CD4-positive, alpha-beta T cell treated with Interleukin-4 for 1 hour (primary cell): Measurements from ENCODE around the gene MLC1.

Source experiments
- DNase-seq, 2 donors: peaks; one replicate each; pipeline ENCODE4 v3.0.0-alpha.2; 2020 to 2022

MLC1 gene

GRCh38 chr22:50034126-50035081 is 50.8 kb downstream of the MLC1 start:
- no peak for DNase-seq

- no peak for DNase-seq
Measured at GRCh38 chr22:50032941-50033601, 52.2 kb downstream of the MLC1 start.

- DNase-seq, result no peak
Measured at GRCh38 chr22:50032109-50032871, 52.9 kb downstream of the MLC1 start.

DNA sequence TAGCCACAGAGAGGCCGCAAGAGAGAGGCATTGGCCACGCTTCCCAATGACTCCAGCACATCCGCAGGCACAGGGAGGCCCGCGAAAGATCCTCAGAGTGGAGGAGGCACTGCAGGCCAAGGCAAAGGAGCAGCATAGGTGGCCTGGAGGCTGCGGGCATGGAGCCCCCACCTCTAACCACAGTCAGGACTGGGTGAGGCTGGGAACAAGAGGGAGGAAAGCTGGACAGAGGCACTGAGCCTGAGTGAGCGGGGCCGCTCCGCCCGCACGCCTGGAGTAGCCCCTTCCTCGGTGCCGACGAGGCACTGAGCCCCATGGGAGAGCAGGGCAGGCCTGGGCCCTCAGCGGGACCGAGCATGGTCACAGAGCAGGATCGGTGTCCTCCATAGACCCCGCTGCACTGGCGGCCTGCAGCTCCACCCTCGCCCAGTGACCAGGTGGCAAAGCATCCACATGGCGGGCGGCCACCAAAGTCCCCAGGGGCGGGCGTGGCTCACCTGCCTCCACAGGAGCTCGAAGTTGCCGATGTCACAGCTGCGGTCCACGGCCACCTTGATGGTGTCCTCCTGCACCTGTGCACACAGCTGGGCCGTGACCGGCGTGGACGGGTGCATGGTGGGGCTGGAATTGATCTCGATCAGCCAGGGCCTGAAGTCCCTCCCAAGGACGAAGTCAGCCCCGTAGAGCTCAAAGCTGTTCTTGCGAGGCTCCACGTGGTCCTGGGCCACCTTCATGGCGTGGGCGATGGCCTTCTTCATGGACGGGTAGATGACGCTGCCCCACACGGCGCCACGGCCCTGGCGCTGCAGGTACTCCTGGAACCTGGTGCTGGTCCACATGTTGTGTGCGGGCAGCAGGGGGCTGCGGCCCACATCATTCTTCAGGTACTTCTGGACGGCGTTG is 53.8 kb downstream of the MLC1 start:
- DNase-seq, result no peak

- peak; percentile 83 to 84 for DNase-seq
Measured at GRCh38 chr22:50030297-50031188, 54.7 kb downstream of the MLC1 start.

DNA sequence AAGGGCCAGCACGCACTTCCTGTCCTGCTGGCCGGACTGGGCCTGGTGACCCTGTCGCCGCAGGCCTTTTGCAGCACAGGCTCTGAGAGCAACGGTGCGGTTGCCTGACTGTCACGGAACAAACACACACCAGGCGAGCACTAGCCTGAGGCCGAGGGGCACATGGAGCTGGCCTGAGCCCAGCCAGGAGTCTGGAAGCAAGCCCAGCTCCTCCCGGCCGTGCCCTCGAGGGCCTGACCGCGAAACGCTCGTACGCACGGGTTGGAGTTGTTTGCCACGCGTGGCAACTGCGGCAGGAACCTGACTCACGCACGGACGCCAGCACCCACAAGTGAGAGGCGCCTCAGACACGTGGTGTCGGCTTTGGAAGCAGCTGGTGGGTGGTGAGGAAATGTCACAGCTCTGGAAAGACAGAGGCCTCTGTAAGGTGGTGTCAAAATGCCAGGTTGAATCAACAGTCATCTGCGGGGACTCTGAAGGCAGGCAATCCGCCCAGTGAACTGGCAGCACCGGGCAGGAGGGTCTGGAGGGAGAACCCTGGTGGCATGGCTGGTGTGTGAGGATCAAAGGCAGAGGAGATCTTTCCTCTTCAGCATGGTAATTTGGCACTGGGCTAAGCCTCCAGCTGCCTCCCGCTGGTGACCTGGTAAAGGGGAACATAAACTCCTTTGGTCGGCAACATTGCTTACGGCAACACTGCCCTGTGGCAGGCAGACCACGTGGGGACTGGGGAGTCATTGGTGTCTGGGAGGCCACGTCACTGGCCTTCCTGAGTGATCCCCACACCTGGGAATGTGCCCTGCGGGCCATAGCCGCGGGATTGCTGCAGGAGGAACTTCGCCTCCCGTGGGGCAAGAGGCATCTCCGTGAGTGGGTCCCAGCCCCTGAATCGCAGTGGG is 57.3 kb downstream of the MLC1 start:
- no peak for DNase-seq

DNA sequence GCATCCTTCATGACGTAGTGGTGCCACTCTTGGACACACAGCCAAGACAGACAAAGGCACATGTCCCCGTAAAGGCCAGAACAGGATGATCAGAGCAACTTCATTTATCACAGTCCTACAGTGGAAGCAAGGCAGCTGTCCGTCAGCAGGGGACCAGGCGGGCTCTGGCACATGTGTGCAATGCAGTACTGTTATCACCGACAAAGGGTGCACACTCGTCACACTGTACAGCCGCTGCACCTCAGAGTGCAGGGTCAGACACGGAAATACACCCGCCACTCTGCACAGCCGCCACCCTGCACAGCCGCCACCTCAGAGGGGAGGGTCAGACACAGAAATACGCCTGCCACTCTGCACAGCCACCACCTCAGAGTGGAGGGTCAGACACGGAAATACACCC is 59.2 kb downstream of the MLC1 start:
- DNase-seq, result no peak

- no peak for DNase-seq
Measured at GRCh38 chr22:50022171-50022819, 62.9 kb downstream of the MLC1 start.

GRCh38 chr22:50020606-50021005 is 64.6 kb downstream of the MLC1 start:
- no peak for DNase-seq

GRCh38 chr22:50019316-50019715 is 65.9 kb downstream of the MLC1 start:
- DNase-seq, result no peak

GRCh38 chr22:50018608-50019285 is 66.5 kb downstream of the MLC1 start:
- DNase-seq, result peak in 1 of 2 donors; percentile 56

GRCh38 chr22:50017701-50018224 is 67.5 kb downstream of the MLC1 start:
- DNase-seq, result no peak

- DNase-seq, result peak in 1 of 2 donors; percentile 47
Measured at GRCh38 chr22:50016988-50017700, 68.1 kb downstream of the MLC1 start.

GRCh38 chr22:50016308-50016987 is 68.8 kb downstream of the MLC1 start:
- DNase-seq, result no peak

GRCh38 chr22:50015451-50016307 is 69.5 kb downstream of the MLC1 start:
- DNase-seq, result no peak

DNA sequence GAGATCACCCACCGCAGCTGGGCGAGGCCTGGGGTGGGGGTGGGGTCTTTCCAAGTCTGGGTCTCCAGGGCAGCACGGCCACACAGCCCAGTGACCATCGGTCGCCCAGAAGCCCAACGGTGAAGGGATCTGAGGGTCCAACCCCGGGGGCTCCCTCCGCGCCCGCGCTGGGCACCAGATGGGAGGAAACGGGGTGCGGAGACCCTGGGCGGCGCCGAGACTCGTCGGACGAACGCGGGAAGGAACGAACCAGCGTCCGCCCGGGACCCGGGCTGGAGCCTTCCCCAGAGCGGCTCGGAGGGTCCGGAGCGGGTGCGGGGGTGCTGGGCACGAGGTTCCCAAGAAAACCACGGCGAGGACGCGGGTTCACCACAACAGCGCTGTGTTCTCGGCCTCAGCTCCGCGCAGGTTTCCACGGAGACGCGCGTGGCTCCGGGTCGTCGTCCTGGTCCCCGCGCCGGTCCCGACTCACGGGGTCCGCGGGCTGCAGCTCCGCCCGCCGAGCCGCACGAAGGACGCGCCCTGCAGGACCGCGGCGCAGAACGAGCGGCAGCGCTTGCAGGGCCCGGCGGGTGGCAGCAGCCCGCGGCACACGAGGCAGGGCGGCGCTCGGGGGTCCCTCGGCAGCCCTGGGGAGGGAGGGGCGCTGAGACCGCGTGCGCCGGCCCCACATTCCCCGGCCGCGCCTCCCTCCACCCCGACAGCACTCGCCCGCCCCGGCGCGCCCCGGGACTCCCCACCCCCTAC is 70.4 kb downstream of the MLC1 start:
- no peak for DNase-seq
